NB4 (cell line): ENCODE results near the gene ARHGAP23.

Experiments
- DNase-seq: peaks from one replicate; pipeline ENCODE4 v3.0.0; 2010; ENCODE audit warnings: low read depth
- H3K4me3 ChIP-seq: one replicate; pipeline ENCODE4 v1.5.1; 2011; ENCODE audit warnings: mild to moderate bottlenecking, low read depth, low read length, moderate library complexity
- MYC ChIP-seq: IDR thresholded peaks from 2 replicates; pipeline ENCODE4 v1.6.1; 2011; ENCODE audit warnings: low read depth, low read length
- POLR2A ChIP-seq: IDR thresholded peaks from 2 replicates; pipeline ENCODE4 v1.6.1; 2011; ENCODE audit warnings: mild to moderate bottlenecking; ENCODE audit not compliant: insufficient read length; ENCODE audit errors: extremely low read depth
- TF ChIP-seq, protein P1 (sequence below): IDR thresholded peaks from 2 replicates; pipeline ENCODE4 v1.6.1; 2011; ENCODE audit warnings: low read depth, low read length
- TF ChIP-seq, protein P2 (sequence below): IDR thresholded peaks from one replicate; pipeline ENCODE4 v1.5.1; 2012; ENCODE audit warnings: low read depth, low read length

Gene ARHGAP23

GRCh38 chr17:38419508-38419981 is 8.7 kb upstream of the ARHGAP23 start:
- TF ChIP-seq, protein P1, sequence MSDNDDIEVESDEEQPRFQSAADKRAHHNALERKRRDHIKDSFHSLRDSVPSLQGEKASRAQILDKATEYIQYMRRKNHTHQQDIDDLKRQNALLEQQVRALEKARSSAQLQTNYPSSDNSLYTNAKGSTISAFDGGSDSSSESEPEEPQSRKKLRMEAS, result no peak
- TF ChIP-seq, protein P2, sequence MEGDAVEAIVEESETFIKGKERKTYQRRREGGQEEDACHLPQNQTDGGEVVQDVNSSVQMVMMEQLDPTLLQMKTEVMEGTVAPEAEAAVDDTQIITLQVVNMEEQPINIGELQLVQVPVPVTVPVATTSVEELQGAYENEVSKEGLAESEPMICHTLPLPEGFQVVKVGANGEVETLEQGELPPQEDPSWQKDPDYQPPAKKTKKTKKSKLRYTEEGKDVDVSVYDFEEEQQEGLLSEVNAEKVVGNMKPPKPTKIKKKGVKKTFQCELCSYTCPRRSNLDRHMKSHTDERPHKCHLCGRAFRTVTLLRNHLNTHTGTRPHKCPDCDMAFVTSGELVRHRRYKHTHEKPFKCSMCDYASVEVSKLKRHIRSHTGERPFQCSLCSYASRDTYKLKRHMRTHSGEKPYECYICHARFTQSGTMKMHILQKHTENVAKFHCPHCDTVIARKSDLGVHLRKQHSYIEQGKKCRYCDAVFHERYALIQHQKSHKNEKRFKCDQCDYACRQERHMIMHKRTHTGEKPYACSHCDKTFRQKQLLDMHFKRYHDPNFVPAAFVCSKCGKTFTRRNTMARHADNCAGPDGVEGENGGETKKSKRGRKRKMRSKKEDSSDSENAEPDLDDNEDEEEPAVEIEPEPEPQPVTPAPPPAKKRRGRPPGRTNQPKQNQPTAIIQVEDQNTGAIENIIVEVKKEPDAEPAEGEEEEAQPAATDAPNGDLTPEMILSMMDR, result no peak
- TF ChIP-seq MYC (no peak), POLR2A (no peak)
- no peak overlapping the region for H3K4me3 ChIP-seq
- no peak for DNase-seq

GRCh38 chr17:38420518-38420917 is 7.7 kb upstream of the ARHGAP23 start:
- H3K4me3 ChIP-seq, result no peak overlapping the region
- TF ChIP-seq, protein P1, result no peak
- TF ChIP-seq MYC (no peak), POLR2A (no peak)
- TF ChIP-seq, protein P2, result no peak
- DNase-seq, result no peak

GRCh38 chr17:38421171-38421841 is 7.0 kb upstream of the ARHGAP23 start:
- no peak overlapping the region for H3K4me3 ChIP-seq
- TF ChIP-seq, protein P1, result no peak
- TF ChIP-seq MYC, result no peak
- TF ChIP-seq, protein P2, result no peak
- no peak for TF ChIP-seq POLR2A
- DNase-seq, result no peak

DNA sequence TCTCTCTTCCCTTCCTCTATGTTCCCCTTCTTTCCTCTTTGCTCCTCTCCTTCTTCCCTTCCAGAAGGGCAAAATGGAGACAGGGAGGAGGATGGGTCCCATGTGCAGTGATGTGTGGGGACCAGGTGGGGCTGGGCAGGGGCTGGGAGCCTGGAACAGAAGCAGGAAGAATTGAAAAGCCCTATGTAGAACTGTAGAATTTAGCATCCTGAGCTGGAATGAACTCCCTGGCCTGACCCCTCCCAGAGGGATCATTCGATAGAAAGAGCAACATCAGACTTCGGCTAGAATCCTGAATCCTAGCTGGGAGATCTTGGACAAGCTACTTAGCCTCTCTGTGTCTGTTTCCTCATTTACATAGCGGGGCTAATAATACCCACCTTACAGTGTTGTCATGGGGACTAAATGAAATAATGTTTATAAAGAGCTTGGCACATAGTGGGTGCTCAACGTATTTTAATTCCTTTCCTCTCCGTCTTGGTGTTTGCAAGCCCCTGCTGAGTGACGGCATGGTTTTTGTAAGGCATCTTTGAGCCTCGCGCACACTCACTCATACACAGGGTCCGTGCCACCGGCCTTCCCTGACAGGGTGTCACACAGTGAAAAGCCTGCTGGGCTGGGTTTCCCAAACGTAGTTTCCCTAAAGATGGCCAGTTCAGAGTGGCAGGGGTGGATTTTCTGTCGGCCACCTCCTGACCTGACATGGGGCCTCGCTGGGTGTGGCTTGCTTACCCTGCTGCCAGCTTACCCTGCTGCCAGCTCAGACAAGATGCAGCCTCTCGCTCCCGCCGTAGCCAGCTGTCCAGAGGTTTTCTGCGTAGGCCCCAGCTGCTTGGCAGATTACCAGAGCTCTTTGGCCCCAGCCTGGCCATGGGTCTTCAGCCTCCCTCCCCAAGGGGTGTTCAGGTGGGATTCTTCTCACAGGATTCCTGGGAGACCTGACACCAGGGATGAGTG is 6.1 kb upstream of the ARHGAP23 start:
- TF ChIP-seq, protein P2, result no peak
- TF ChIP-seq POLR2A (no peak), MYC (no peak)
- TF ChIP-seq, protein P1, result no peak
- no peak for DNase-seq

GRCh38 chr17:38424297-38424972 is 3.8 kb upstream of the ARHGAP23 start:
- no peak overlapping the region for H3K4me3 ChIP-seq
- no peak for DNase-seq
- TF ChIP-seq, protein P2, result no peak
- TF ChIP-seq POLR2A (no peak), MYC (no peak)
- TF ChIP-seq, protein P1, result no peak

More for the DNA sequence above, 6.1 kb upstream of the ARHGAP23 start:
- no peak overlapping the region for H3K4me3 ChIP-seq
